WTC11 (cell line): ENCODE results near the gene CFAP74.

Experiments
- CREB1 ChIP-seq: sonication (generic); formaldehyde crosslinking; IDR thresholded peaks from 2 replicates; pipeline ENCODE4 v1.8.0; 2023; ENCODE audit warnings: mild to moderate bottlenecking, missing genetic modification reagents
- CTCF ChIP-seq: fragments of 200-600 bp; IDR thresholded peaks from 2 replicates; pipeline ENCODE4 v1.8.0; 2022; ENCODE audit warnings: antibody characterized with exemption
- JUN ChIP-seq: sonication (generic); formaldehyde crosslinking; IDR thresholded peaks from 2 replicates; pipeline ENCODE4 v1.8.0; 2023; ENCODE audit warnings: mild to moderate bottlenecking, missing genetic modification reagents
- PREB ChIP-seq: sonication (generic); formaldehyde crosslinking; IDR thresholded peaks from 2 replicates; pipeline ENCODE4 v1.8.1; 2022; ENCODE audit warnings: mild to moderate bottlenecking, missing genetic modification reagents, moderate library complexity, borderline replicate concordance
- TCF7 ChIP-seq: sonication (generic); formaldehyde crosslinking; IDR thresholded peaks from 2 replicates; pipeline ENCODE4 v1.8.0; 2022; ENCODE audit warnings: mild to moderate bottlenecking, low read depth, missing genetic modification reagents, moderate library complexity
- TP53 ChIP-seq: sonication (generic); formaldehyde crosslinking; IDR thresholded peaks from 2 replicates; pipeline ENCODE4 v1.8.1; 2023; ENCODE audit warnings: mild to moderate bottlenecking, missing genetic modification reagents
- USF1 ChIP-seq: sonication (generic); formaldehyde crosslinking; IDR thresholded peaks from 2 replicates; pipeline ENCODE4 v1.8.0; 2022; ENCODE audit warnings: mild to moderate bottlenecking, missing genetic modification reagents
- ZBTB43 ChIP-seq: sonication (generic); formaldehyde crosslinking; IDR thresholded peaks from 2 replicates; pipeline ENCODE4 v1.8.1; 2023; ENCODE audit warnings: mild to moderate bottlenecking, missing genetic modification reagents
- ZNF138 ChIP-seq: sonication (generic); formaldehyde crosslinking; conservative IDR thresholded peaks from 2 replicates; pipeline ENCODE4 v1.8.1; 2022; ENCODE audit warnings: mild to moderate bottlenecking, moderate library complexity, missing genetic modification reagents
- ZNF671 ChIP-seq: fragments of 250-450 bp; sonication (Bioruptor Pico); IDR thresholded peaks from 2 replicates; pipeline ENCODE4 v1.8.0; 2021; ENCODE audit warnings: mild to moderate bottlenecking

GRCh38 chr1:1969505-1969900, 34.1 kb downstream of the CFAP74 start:
- TF ChIP-seq CTCF (no peak), TP53 (CRISPR knock-in tag) (no peak), ZBTB43 (no peak), TCF7 (CRISPR knock-in tag) (no peak), JUN (CRISPR knock-in tag) (no peak), ZNF671 (no peak), CREB1 (CRISPR knock-in tag) (no peak), USF1 (CRISPR knock-in tag) (no peak), ZNF138 (CRISPR knock-in tag) (no peak), PREB (no peak)
